Stimulated activated CD4-positive, alpha-beta T cell treated with anti-CD3 and anti-CD28 coated beads, Interleukin-12 subunit alpha, Interleukin-12 subunit beta, amount 100 ng/mL, for 24 hours (primary cell): Measurements from ENCODE around the gene DMWD.
A peak's percentile ranks its signal among the peaks of the same experiment; 100 is the strongest.

ENCODE experiments used
- DNase-seq, 2 experiments: peaks; one replicate each; pipeline ENCODE4 v3.0.0-alpha.2; 2020; ENCODE audit warnings: low read depth in 2 of 2

Gene DMWD

DNA sequence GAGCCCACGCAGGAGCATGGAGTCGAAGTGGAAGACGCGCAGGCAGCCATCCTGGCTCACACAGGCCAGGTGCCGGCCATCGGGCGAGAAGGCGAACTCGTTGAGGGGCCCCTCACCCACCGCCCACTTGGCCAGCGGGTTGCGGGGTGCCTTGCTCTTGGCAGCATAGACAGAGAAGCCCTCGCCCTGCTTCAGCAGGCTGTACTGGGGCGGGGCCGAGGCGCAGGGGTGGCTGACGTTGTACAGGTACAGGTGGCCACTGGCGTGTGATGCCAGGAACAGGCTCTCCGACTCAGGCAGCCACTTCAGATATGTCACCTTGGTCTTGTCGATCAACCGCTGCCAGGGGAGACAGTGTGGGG, 6.1 kb downstream of the DMWD start:
- no peak for DNase-seq

DNA sequence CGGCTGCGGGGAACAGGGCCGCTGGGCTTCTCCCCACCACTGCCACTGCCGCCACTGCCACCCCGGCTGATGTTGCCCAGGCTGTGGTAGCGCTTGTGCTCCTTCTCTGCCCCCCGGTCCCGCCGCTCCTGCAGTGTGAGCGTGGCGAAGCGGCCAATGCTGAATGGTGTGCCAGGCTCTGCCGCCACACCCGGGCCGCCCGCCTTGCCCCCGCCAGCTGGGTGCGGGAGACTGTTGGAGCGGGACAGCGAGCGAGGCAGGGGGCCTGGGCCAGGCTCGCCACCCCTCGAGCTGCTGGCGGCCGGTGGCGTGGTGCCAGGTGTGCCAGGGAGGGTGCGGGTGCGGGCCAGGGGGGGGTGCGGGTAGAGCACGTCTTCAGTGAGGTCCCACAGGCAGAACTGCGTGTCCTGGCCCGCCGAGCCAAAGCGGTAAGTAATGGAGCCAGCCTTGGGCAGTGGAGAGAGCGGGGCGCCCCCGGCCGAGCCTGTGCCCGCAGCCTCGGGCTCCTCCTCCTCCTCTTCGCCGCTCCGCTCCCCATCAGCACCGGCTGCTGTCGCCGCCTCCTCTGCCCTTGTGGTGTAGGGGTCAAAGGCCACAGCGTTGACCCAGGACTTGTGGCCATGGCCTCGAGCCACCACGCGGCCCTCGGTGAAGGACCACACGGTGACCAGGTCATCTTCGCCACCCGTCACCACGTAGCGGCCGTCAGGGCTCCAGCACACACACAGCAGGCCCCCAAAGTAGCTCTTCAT, 6.7 kb downstream of the DMWD start:
- no peak for DNase-seq

DNA sequence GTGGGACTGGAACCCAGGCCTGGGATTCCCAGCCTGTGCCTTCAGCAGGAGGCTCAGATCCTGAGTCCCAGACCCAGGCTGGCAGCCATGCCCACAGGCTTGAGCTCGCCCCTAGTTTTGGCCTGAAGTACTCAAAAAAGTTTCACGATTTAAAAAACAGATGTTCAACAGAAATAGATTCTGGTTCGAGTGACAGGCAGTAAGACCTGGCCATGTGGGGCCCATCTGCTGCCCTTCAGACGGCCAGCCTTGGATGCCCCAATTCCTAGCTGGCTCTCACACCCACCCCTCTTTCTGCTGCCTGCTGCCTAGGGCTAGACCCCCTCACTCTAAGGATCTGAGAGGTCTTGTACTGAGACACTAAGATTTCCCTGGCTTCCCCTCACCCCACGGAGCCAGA, 7.5 kb downstream of the DMWD start:
- DNase-seq: no peak

DNA sequence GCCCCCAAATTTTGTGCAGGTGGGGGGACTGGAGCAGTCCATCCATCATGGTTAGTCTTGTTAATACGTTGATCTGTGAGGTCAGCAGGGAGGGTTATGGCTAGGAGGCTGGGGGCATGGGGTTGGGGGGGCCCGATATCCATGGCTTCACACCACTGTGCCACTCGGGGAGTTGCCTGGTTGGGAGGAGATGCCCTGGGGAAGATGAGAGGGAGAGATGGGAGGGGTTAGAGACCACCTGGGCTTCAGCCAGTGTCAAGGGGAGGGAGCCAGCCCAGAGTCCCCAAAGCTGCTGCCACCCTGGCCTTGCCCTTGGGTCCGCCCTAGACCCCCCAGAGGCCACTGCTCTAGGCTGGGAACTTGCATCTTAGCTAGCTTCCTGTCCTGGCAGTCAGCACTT, 8.5 kb downstream of the DMWD start:
- no peak for DNase-seq

DNA sequence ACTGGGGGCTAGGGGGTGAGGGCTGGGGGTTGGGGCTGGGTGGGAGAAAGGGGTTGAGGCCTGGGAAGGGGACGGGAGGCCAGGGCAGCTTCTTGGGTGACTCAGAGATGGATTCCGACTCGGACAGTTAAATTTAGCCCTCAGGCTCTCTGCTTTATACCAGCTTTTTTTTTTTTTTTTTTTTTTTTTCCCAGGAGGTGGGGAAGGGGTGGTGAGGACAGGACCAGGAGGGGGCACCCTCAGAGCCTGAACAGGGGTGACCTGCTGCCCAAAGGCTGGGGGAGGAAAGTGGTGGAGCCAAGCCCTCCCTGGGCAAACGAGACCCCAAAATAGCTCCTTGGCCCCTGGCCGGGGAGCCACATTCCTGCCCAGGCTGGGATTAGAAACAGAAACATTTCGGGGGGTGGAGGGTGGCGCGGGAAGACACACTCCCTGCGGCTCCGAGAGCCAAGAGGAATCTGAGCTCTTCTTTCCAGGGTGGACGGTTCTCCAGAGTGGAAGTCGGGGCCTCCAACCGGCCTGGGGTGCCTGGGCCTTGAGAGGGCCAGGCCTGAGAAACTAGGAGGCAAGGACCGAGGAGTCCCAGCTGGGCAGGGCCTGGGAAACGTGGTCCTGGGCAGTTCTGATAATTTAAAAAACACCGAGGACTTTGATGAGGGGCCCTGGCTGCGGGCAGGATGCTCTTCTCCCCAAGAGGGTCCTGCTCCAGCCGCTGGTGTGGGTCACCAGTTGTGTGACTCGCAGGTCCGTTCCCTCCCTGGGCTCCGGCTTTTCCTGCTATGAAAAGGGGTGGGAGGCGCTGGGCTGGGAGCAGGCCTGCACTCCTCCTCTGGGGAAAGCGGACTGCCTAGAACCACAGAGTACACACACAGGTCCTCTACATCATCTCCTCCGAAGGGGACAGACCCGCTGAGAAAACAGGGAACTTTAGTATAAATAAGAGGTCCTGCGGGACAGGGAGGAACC, 9.5 kb downstream of the DMWD start:
- no peak for DNase-seq

DNA sequence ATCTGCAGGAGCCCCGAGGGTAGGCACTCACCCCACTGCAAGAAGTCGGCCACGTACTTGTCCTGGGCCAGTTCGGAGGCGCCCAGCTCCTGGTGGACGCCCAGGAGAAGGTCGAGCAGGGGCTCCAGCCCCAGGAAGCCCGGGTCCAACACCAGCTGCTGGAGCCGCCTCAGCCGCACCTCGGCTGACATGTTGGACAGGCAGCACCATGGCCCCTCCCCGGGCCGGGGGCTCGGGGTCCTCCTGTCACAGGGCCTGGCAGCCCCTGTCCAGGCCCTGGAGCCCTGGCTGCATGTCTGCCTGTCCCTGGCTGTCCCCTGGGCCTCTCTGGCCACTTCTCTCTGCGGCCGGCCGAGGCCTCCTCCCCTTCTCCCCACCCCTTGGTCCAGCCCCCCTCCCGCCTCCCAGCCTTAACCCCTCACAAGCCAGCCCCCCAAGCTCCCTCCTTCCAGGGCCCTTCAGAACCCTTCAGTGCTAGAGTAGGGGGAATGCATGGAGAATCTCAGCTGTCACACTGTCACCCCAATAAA, 10.4 kb downstream of the DMWD start, which contains the start of gene DMPK:
Gene DMPK (minus strand): TSS at position 329 of the 530 bp plus-strand sequence. CDS start 138 bp downstream, at position 191.
- DNase-seq: no peak

DNA sequence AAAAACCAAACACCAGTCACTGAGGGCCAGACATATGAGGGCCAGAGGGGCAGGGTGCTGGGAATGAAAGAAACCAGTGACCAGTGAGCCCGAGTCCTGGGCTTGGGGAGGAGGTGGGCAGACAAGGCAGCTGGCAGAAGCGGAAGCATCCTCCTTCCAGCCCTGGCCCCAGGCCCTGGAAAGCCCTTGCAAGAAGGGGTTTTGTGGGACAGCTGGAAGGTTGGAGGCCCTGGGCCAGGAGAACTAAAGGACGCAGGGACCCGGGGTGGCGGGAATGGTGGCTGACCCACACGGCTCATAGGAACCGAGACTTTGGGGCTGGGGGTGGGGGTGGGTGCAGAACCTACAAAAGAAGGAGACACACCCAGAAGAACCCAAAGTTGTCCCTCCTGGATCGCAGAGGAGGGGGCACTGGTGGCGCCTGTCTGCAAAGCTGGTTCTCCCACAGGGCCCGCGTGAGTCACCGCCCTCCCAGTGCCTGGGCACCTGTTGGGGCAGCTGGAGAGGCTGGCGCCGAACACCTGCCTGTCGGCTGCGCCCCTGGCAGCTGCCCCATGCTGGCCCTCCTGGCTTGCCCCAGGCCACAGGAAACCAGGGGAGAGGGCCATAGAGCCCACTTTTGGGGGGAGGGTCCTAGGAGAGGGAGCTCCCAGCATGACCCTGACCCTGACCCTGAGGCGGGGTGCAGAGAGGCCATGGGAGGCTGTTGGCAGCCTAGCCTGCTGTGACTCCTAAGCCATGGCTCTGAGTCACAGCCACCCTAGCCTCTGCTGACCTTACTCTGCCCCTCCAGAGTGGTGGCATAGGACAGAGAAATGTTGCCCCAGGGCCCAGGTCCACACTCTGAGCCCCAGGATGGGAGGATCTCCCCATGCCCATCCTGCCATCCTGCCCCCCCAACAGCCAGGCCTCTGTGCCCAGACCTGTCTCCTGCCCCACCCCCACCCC, 11.2 kb downstream of the DMWD start:
- no peak for DNase-seq

DNA sequence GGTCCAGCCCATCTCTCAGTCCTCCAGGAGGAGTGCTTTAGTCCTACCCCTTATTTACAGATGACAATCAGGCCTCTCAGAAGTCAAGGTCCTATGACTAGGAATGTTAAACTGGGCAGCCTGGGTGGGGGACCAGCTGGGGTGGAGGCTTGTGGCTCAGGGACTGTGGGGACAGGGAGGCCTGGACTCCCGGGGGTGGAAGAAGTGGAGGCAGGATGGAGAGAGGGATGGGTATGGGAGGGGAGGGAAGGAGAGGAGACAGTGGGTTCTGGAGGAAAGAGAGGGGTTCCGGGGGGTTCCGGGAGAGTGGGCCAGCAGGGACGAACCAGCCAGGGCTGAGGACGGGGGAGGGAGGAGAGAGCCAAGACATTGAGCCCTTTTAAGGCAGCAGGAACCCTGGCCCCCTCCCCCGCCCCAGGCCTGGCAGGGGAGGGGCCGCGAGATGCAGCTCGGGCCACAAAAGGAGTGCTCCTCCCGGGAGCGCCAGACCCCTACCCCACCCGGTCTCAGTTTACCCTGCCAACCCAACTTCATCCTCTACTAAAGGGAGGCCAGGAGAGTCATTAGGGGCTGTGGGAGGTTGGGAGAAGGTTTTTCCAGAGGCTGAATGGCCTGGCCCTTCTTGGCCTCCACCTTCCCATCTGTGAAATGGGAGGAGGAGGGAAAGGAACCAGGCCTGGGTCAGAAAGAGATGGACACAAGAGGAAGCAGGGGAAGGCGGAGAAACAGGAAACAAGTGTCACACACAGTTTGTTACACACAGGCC, 12.0 kb downstream of the DMWD start:
- no peak for DNase-seq

DNA sequence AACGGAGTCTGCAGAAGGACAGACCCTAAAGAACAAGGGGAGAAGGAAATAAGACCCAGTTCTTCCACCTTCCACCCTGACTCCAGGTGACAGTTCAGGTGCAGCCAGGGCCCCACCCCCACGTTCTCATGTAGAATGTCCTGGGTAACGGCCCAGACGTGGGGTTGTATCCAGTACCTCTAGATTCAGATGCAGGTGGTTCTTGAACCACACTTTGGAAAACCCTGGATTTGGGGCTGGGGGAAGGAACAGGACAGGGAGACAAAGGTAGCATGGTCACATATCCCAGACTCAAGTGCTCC, 12.5 kb downstream of the DMWD start:
- DNase-seq: no peak

DNA sequence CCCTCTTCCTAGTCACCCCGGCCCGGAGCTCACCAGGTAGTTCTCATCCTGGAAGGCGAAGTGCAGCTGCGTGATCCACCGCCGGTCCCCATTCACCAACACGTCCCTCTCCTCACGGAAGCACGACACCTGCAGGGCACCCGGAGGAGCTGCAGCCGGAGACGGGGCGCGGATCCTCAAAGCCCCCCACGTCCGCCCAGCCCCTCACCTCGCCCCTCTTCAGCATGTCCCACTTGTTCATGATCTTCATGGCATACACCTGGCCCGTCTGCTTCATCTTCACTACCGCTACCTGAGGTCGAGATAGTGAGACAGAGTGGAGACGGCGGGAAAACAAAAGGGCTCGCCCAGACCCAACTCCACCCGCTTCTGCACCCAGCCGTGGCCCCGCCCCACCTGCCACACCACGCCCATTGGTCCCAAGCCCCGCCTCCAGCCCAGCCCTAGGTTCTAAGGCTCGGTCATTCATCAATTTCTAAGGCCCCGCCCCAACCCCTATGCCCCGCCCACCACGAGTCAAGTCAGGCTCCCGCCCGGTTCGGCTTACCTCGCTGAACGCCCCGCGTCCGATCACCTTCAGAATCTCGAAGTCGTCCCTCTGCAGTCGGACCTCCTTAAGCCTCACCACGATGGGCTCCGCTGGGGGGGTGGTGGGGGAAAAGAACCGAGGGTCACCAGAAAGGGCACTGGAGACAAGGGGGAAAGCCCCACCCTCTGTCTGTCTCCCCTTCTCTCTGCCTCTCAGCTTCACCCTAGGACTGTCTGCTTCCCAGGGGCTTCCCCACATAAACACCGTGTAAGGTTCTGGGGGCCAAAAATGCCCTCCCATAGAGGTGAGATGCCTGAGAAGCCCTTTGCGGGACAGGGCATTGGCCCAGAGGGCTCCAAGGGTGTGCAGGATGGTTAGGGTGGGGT, 13.2 kb downstream of the DMWD start:
- peak; percentile 77 to 95 for DNase-seq

DNA sequence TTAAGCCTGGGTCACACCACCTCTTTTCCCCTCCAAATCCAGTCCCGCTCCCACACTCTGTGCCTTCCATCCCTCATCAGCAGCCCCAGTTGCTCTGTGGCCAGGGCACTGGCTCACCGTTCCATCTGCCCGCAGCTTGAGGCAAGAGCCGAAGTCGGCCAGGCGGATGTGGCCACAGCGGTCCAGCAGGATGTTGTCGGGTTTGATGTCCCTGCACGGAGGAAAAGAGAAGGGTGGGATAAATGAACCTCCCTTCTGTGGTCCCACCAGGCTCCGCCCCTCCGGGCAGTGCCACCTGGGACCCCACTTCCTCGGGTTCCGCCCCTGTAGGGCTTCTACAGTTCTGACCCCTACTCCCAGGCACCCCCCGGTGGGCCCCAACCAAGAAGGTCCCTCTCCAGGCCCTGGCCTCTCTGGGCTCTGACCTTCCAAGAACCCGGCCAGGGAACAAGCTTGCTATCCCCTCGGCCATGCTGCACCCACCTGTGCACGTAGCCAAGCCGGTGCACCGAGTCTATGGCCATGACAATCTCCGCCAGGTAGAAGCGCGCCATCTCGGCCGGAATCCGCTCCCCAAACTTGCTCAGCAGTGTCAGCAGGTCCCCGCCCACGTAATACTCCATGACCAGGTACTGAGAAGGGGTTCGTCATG, 14.5 kb downstream of the DMWD start:
- DNase-seq: no peak

DNA sequence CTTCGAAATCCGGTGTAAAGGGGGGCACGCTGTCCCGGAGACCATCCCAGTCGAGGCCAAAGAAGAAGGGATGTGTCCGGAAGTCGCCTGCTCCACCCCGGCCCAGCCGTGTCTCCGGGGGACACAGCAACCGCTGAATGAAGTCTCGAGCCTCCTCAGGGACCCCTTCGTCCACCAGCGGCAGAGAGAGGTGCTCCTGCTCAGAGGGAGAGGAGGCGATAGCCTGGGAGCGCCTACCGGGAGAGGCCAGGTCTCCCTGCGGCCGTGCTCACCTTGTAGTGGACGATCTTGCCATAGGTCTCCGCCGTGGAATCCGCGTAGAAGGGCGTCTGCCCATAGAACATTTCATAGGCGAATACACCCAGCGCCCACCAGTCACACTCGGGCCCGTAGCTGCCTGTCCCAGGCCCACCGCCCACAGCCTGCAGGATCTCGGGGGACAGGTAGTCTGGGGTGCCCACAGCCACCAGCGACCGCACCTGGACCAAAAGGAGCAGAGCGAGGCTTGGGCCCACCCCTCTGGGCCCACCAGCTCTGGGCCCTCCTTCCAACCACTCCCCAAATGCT, 15.2 kb downstream of the DMWD start:
- no peak for DNase-seq

DNA sequence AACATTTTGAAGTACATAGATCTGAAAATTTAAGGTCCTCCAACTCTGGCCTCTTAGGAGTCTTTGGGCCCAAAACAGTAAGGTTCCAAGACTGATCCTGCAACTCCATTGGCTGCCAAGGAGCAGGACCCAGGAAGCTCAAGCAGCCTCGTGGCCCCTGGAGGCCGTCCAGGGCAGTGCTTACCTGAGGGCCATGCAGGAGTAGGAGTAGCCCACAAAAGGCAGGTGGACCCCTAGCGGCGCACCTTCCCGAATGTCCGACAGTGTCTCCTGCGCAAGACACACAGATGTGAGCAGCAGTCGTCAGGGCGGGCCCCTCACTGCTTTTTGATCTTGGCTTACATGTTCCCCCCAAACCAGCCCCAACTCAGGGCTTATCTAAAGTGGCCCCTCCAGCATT, 17.9 kb downstream of the DMWD start:
- DNase-seq: no peak

DNA sequence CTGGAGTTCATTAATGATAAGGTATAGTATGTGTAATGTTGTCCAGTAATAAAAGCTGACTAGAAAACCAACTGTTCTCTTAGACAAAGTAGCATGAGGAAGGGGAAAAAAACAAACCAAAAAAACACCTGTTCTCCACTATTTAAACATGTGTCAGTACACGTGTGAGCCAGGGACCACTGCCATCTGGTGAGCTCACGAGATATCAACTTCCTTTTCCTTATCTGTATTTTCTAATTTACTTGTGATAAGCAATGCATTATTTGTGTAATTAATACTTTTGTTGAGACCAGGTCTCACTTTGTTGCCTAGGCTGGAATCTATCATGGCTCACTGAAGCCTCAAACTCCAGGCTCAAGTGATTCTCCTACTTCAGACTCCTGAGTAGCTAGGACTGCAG, 19.3 kb downstream of the DMWD start:
- no peak for DNase-seq

DNA sequence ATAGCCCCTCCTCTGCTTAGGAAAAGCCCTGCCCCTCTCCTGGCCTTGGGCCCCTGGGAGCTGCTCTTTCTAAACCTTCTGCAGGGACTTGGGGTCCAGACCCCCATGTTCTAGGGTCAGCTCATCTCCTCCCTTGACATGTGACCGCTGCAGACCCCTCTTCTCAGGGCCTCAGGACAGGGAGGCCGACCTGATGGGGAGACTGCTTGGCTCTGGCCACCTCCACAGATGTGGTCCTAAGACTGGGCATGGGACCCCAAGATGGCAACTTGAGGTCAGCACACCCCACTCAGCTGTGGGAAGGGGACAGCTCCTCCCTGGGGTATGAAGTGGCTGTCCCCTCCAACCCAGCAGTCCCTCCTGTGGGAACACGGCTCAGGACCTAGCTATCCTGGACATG, 19.7 kb downstream of the DMWD start:
- DNase-seq: no peak

DNA sequence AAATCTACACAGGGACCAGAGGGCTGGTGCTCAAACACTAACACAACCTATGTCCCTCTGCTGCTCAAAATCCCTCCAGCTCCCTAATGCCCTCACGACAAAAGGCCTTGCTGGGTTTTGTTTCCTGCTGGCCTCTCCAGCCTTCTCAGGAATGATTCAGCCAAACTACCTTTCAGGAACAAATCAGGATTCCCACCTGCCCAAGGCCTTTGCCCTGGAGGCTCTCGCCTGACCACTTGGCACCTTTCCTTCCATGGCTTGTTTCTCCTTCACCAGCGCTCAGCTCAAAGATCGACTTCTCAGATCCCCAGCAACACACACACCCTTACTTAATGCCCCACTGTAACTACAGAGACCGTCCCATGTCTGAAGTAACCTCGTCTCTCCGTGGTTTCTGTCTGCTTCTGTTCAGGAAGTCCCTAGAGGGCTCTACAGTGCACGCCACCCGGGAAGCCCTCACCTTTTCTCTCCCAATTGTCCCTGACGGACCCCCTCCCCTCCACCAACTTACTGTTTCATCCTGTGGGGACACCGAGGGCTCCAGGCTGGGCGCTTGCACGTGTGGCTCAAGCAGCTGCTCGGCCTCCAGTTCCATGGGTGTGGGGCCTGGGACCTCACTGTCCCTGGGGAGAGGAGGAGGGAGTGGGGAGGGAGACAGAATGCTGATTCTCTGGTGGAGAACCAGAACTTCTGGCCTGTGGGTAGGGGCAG, 20.4 kb downstream of the DMWD start:
- no peak for DNase-seq

DNA sequence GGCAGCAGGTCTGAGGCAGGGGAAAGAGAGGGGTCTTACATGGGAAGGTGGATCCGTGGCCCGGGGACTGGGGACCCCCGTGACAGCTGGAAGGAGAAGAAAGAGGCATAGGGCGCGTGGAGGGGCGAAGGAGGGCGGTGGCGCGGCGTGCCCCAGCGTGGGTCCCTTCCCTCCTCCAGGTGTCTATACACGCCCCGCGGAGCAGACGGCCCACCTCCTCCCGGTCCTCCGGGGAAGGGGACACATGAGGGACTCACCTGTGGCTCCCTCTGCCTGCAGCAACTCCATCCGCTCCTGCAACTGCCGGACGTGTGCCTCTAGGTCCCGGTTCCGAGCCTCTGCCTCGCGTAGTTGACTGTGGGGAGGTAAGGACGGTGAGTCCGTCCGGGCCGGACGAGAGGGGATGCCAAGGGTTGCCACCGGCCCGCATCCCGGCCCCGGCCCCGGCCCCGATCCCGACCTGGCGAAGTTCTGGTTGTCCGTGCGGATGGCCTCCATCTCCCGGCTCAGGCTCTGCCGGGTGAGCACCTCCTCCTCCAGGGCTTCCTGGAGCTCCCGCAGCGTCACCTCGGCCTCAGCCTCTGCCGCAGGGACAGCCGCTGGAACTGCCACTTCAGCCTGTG, 21.2 kb downstream of the DMWD start:
- no peak for DNase-seq
